SU-DHL-6 (cell line): ENCODE measurements around the gene GRIK4.

Source experiments
- H2AFZ ChIP-seq: fragments of 200-600 bp; sonication (generic); 2 replicates; pipeline ENCODE4 v1.6.1; 2014; ENCODE audit warnings: low read depth, mild to moderate bottlenecking, moderate library complexity, mixed read lengths, antibody characterized with exemption, low read length; ENCODE audit not compliant: severe bottlenecking
- H3F3A ChIP-seq: fragments of 200-600 bp; shearing (Covaris generic); 2 replicates; pipeline ENCODE4 v1.6.0; 2016; ENCODE audit warnings: antibody characterized with exemption, mild to moderate bottlenecking; ENCODE audit not compliant: insufficient read depth
- H3K27ac ChIP-seq: fragments of 200-600 bp; sonication (generic); 2 replicates; pipeline ENCODE4 v1.5.1; 2016; ENCODE audit warnings: low read depth, mild to moderate bottlenecking, low read length, moderate library complexity, mixed read lengths
- H3K27me3 ChIP-seq: fragments of 200-600 bp; sonication (generic), shearing (Covaris generic); 2 replicates; pipeline ENCODE4 v1.6.0; 2014; ENCODE audit warnings: mild to moderate bottlenecking, low read length
- H3K36me3 ChIP-seq: fragments of 200-600 bp; sonication (generic); 2 replicates; pipeline ENCODE4 v1.6.1; 2014; ENCODE audit warnings: mild to moderate bottlenecking, low read length, mixed read lengths
- H3K4me2 ChIP-seq: fragments of 300-600, 200-600 bp; shearing (Covaris generic), sonication (generic); 2 replicates; pipeline ENCODE4 v1.6.0; 2014; ENCODE audit warnings: low read length, low read depth, mild to moderate bottlenecking; ENCODE audit not compliant: poor library complexity, severe bottlenecking
- H3K4me3 ChIP-seq: fragments of 200-600 bp; sonication (generic); 2 replicates; pipeline ENCODE4 v1.5.1; 2014; ENCODE audit warnings: antibody characterized with exemption, low read length, mild to moderate bottlenecking, mixed read lengths; ENCODE audit not compliant: insufficient read depth, poor library complexity, severe bottlenecking
- H3K79me2 ChIP-seq: fragments of 200-600 bp; sonication (generic); 2 replicates; pipeline ENCODE4 v1.6.1; 2014; ENCODE audit warnings: mild to moderate bottlenecking, low read length, moderate library complexity; ENCODE audit not compliant: insufficient read depth
- H3K9ac ChIP-seq: fragments of 200-600 bp; sonication (generic); 2 replicates; pipeline ENCODE4 v1.7.0; 2014; ENCODE audit warnings: mild to moderate bottlenecking, low read length
- H3K9me2 ChIP-seq: fragments of 200-600 bp; sonication (generic); replicated peaks from 2 replicates; pipeline ENCODE4 v1.6.1; 2014; ENCODE audit warnings: low read length; ENCODE audit not compliant: insufficient read depth
- H3K9me3 ChIP-seq: fragments of 200-600 bp; sonication (generic); 2 replicates; pipeline ENCODE4 v1.6.1; 2014; ENCODE audit warnings: low read length, mixed read lengths; ENCODE audit not compliant: insufficient read depth
- H4K20me1 ChIP-seq: fragments of 200-600 bp; sonication (generic); 2 replicates; pipeline ENCODE4 v1.6.1; 2014; ENCODE audit warnings: low read depth, mild to moderate bottlenecking, antibody characterized with exemption, low read length, moderate library complexity, mixed read lengths
- CTCF ChIP-seq: fragments of 200-600 bp; sonication (generic); IDR thresholded peaks from one replicate; pipeline ENCODE4 v1.5.1; 2017; ENCODE audit warnings: antibody characterized with exemption, mild to moderate bottlenecking, low read length, moderate library complexity; ENCODE audit not compliant: insufficient read depth, poor library complexity, severe bottlenecking
- EZH2phosphoT487 ChIP-seq: fragments of 200-600 bp; sonication (generic), shearing (Covaris generic); conservative IDR thresholded peaks from 2 replicates; pipeline ENCODE4 v1.6.1; 2018; ENCODE audit warnings: mild to moderate bottlenecking, antibody characterized with exemption, low read length, moderate library complexity, mixed read lengths

Gene GRIK4

GRCh38 chr11:120912504-120912903 is 401.0 kb downstream of the GRIK4 start:
- Histone ChIP-seq H3K79me2 (no peaks in the 10 kb centered on the region), H3K4me3 (no peak overlapping the region), H3K9me2 (no peaks in the 10 kb centered on the region), H3K27ac (no peak overlapping the region), H3K9me3 (no peaks in the 10 kb centered on the region), H3K27me3 (no peaks in the 10 kb centered on the region), H3K4me2 (no peak overlapping the region), H3F3A (no peaks in the 10 kb centered on the region), H4K20me1 (no peaks in the 10 kb centered on the region), H3K9ac (no peak overlapping the region), H3K36me3 (no peaks in the 10 kb centered on the region), H2AFZ (no peak overlapping the region)
- TF ChIP-seq EZH2phosphoT487 (no peak), CTCF (peak; percentile 14)

- Histone ChIP-seq H3K36me3 (no peaks in the 10 kb centered on the region), H3K9me2 (no peaks in the 10 kb centered on the region), H3K4me2 (no peak overlapping the region), H4K20me1 (no peaks in the 10 kb centered on the region), H3K9ac (no peak overlapping the region), H3K27ac (no peak overlapping the region), H3K4me3 (no peak overlapping the region), H3F3A (no peaks in the 10 kb centered on the region), H3K79me2 (no peaks in the 10 kb centered on the region), H2AFZ (no peak overlapping the region), H3K9me3 (no peaks in the 10 kb centered on the region), H3K27me3 (no peaks in the 10 kb centered on the region)
- TF ChIP-seq EZH2phosphoT487 (no peak), CTCF (no peak)
These were observed 401.4 kb downstream of the GRIK4 start for GRCh38 chr11:120912915-120913314.

- H3K4me3 ChIP-seq, result no peak overlapping the region
- no peak overlapping the region for H3K9ac ChIP-seq
- H4K20me1 ChIP-seq, result no peaks in the 10 kb centered on the region
- no peaks in the 10 kb centered on the region for H3K27me3 ChIP-seq
- H3K9me2 ChIP-seq, result no peaks in the 10 kb centered on the region
- no peak overlapping the region for H3K4me2 ChIP-seq
- H3K79me2 ChIP-seq, result no peaks in the 10 kb centered on the region
- TF ChIP-seq EZH2phosphoT487 (no peak), CTCF (no peak)
- no peaks in the 10 kb centered on the region for H3K36me3 ChIP-seq
- no peaks in the 10 kb centered on the region for H3K9me3 ChIP-seq
- no peaks in the 10 kb centered on the region for H3F3A ChIP-seq
- H2AFZ ChIP-seq, result no peak overlapping the region
- H3K27ac ChIP-seq, result no peak overlapping the region
These were observed 402.5 kb downstream of the GRIK4 start for GRCh38 chr11:120914021-120914420.
